K562 (cell line): ENCODE measurements around the gene SEPHS1. TPM values are rescaled to one million over a fixed set of nuclear protein-coding genes. Genes with fewer than 3 reads are reported as not detected.

Experiments
- ATAC-seq: fragments of 200-7000 bp; cut with Tn5 transposase; 3 replicates; pipeline ENCODE4 v1.9.1; 2020; ENCODE audit warnings: moderate library complexity
- BruUV-seq: library from RNA; stranded (reverse); fragments of 400-500 nt; replicated peaks from 2 replicates; lab custom pipeline; 2021; lab: Mats Ljungman, UMichigan
- CTCF ChIA-PET: fragments of 300-600 bp; formaldehyde crosslinking; extraction: SDS; loops from one replicate; lab custom pipeline; 2021; ENCODE audit warnings: low intra/inter-chr PET ratio; lab: Yijun Ruan, JAX
- POLR2A ChIA-PET: fragments of 300-600, 350-650 bp; sonication (Branson Sonifier 250); formaldehyde crosslinking; extraction: SDS; loops from one replicate; lab custom pipeline; 2021; ENCODE audit warnings: antibody characterized with exemption, inconsistent platforms; lab: Yijun Ruan, JAX
- DNase-seq, 4 experiments: peaks; one replicate each; pipeline versions ENCODE4 v3.0.0 to v3.0.0-alpha.2; 2011 to 2018; ENCODE audit warnings: low spot score in 3 of 4, mixed read lengths in 3 of 4; ENCODE audit errors: extremely low read depth in 1 of 4
- FAIRE-seq: peaks from 2 replicates; lab custom pipeline; 2011; peaks lifted over from hg19 to GRCh38; lab: Jason Lieb, UNC
- H2AFZ ChIP-seq: 2 replicates; pipeline ENCODE4 v1.6.0; 2011; ENCODE audit warnings: low read depth, low read length, control low read depth, inconsistent platforms
- H3K27ac ChIP-seq: fragments of 200-600 bp; 3 replicates; pipeline ENCODE4 v1.8.0; 2011; ENCODE audit warnings: low read depth, mild to moderate bottlenecking, control low read depth, inconsistent platforms, low read length, moderate library complexity, mixed read lengths; ENCODE audit errors: extremely low read depth
- H3K27me3 ChIP-seq, 2 experiments: fragments of 300-600 bp in 1 of 2; 2 replicates in 1 of 2; 3 replicates in 1 of 2; pipeline versions ENCODE4 v1.6.0 to v1.8.0; 2011; ENCODE audit warnings: inconsistent platforms in 2 of 2, low read length in 2 of 2, mild to moderate bottlenecking in 1 of 2, mixed read lengths in 1 of 2, moderate library complexity in 1 of 2; ENCODE audit not compliant: control insufficient read depth in 2 of 2, insufficient read depth in 2 of 2
- H3K36me3 ChIP-seq: fragments of 300-600 bp; 3 replicates; pipeline ENCODE4 v1.8.0; 2011; ENCODE audit warnings: mild to moderate bottlenecking, low read length, inconsistent platforms; ENCODE audit not compliant: control insufficient read depth, insufficient read depth
- H3K4me1 ChIP-seq, 2 experiments: fragments of 200-600 bp in 1 of 2; replicated peaks in 1 of 2; 2 replicates in 1 of 2; 3 replicates in 1 of 2; pipeline versions ENCODE4 v1.5.1 to v1.8.0; 2011; ENCODE audit warnings: inconsistent platforms in 2 of 2, low read length in 2 of 2, mild to moderate bottlenecking in 1 of 2, mixed read lengths in 1 of 2, moderate library complexity in 1 of 2; ENCODE audit not compliant: control insufficient read depth in 2 of 2, insufficient read depth in 2 of 2
- H3K4me2 ChIP-seq: 2 replicates; pipeline ENCODE4 v1.6.1; 2011; ENCODE audit warnings: low read length, control low read depth, inconsistent platforms, mixed read lengths; ENCODE audit not compliant: insufficient read depth
- H3K4me3 ChIP-seq: fragments of 200-600 bp; sonication (generic), shearing (Covaris generic); 2 replicates; pipeline ENCODE4 v1.5.1; 2016; ENCODE audit warnings: control low read depth, inconsistent platforms
- H3K79me2 ChIP-seq: fragments of 200-600 bp; 3 replicates; pipeline ENCODE4 v1.8.0; 2011; ENCODE audit warnings: low read length, inconsistent platforms; ENCODE audit not compliant: control insufficient read depth, insufficient read depth
- H3K9ac ChIP-seq, 2 experiments: 2 replicates each; pipeline versions ENCODE4 v1.6.0 to v1.6.1; 2011; ENCODE audit warnings: low read depth in 2 of 2, low read length in 2 of 2, control low read depth in 1 of 2, inconsistent platforms in 1 of 2, mild to moderate bottlenecking in 1 of 2, mixed read lengths in 1 of 2; ENCODE audit not compliant: insufficient read depth in 1 of 2
- H3K9me1 ChIP-seq: one replicate; pipeline ENCODE4 v1.6.0; 2011; ENCODE audit warnings: inconsistent platforms, mild to moderate bottlenecking, low read length, moderate library complexity; ENCODE audit not compliant: control insufficient read depth, insufficient read depth
- H3K9me3 ChIP-seq: replicated peaks from 2 replicates; pipeline ENCODE4 v1.5.1; 2011; ENCODE audit warnings: low read depth, low read length, inconsistent platforms; ENCODE audit not compliant: control insufficient read depth, insufficient read depth
- H4K20me1 ChIP-seq: replicated peaks from 2 replicates; pipeline ENCODE4 v1.6.1; 2011; ENCODE audit warnings: low read length, inconsistent platforms, mixed read lengths; ENCODE audit not compliant: control insufficient read depth, insufficient read depth
- ATF6 ChIP-seq: sonication (generic); formaldehyde crosslinking; IDR thresholded peaks from 2 replicates; pipeline ENCODE4 v1.4.0; 2020; ENCODE audit warnings: mild to moderate bottlenecking, missing genetic modification reagents
- CREM ChIP-seq: IDR thresholded peaks from 2 replicates; pipeline ENCODE4 v1.6.1; 2014; ENCODE audit warnings: antibody characterized with exemption, low read depth
- MBD1 ChIP-seq: fragments of 250-450 bp; sonication (Bioruptor Pico); IDR thresholded peaks from 2 replicates; pipeline ENCODE4 v1.8.0; 2022; ENCODE audit warnings: inconsistent platforms
- ZNF639 ChIP-seq, 2 experiments: fragments of 200-800 bp in 1 of 2; sonication (Bioruptor generic) in 1 of 2; sonication (generic) in 1 of 2; formaldehyde crosslinking in 1 of 2; IDR thresholded peaks in 1 of 2; conservative IDR thresholded peaks in 1 of 2; 2 replicates each; pipeline versions ENCODE4 v1.5.0 to v1.6.1; 2016 to 2020; ENCODE audit warnings: missing compliant biosample characterization in 1 of 2, missing genetic modification characterization in 1 of 2, missing genetic modification reagents in 1 of 2
- WGBS: fragments of 100-300 bp; shearing (Covaris generic); methylation state at CpG from one replicate; pipeline ENCODE4 v1.1.6; 2016; ENCODE audit warnings: low coverage, mixed read lengths; ENCODE audit not compliant: insufficient coverage; ENCODE audit errors: missing lambda C conversion rate; 5-methylcytosine and 5-hydroxymethylcytosine counted together
- in situ Hi-C: fragments of 300-500 bp; cut with MboI; formaldehyde crosslinking; loops from 4 replicates; pipeline ENCODE4 v1.15.0; 2018; ENCODE audit warnings: inconsistent platforms, mixed read lengths
- intact Hi-C: fragments of 100-400 bp; cut with micrococcal nuclease; formaldehyde crosslinking; loops from 2 replicates; pipeline ENCODE4 v1.14.2; 2022
- polyA plus RNA-seq, 8 experiments: library from polyadenylated mRNA; depleted of rRNA in 4 of 8; stranded (reverse) in 5 of 8; unstranded in 3 of 8; fragments of >200 nt; fragmentation: Nextera tagmentation in 2 of 8; fragmentation: Illumina TruSeq in 1 of 8; extraction: Ambion mirVana in 2 of 8; extraction: Trizol in 1 of 8; gene quantifications; 2 replicates each; pipeline versions ENCODE4 v1.2.1 to v1.2.3, GENCODE V29; 2011 to 2014; ENCODE audit warnings: inconsistent platforms in 1 of 8, missing spikeins in 1 of 8
- total RNA-seq, 7 experiments: library from RNA; depleted of rRNA in 6 of 7; stranded (reverse); fragments of >200 nt in 6 of 7; fragmentation: Illumina TruSeq in 2 of 7; extraction: Trizol in 2 of 7; gene quantifications; 2 replicates each; pipeline versions ENCODE4 v1.2.1 to v1.2.3, GENCODE V29; 2011 to 2021; ENCODE audit warnings: low replicate concordance in 1 of 7

The SEPHS1 gene
- total and polyA plus RNA-seq, 9 of the 15 experiments (the other 6 are each of a cell fraction or from before 2014, with no cell fraction given): 14.7 to 82.8 (median 41.8) TPM

- intact Hi-C loops: no loop called here
- Histone ChIP-seq H3K27me3 (no peaks in the 10 kb centered on the region), H3K4me2 (no peak overlapping the region), H3K9me3 (no peaks in the 10 kb centered on the region), H3K36me3 (peaks cover 75% of the 10 kb centered on the region; the same call in 2 of the 3 replicates), H3K9me1 (no peaks in the 10 kb centered on the region), H3K4me1 (no peaks in the 10 kb centered on the region), H3K27ac (no peak overlapping the region), H3K4me3 (no peak overlapping the region), H2AFZ (no peak overlapping the region), H3K79me2 (no peaks in the 10 kb centered on the region), H3K9ac (no peak overlapping the region), H4K20me1 (no peaks in the 10 kb centered on the region)
- no peak for ATAC-seq
- WGBS: 84% methylated on average over 10 of the region's 10 CpGs
- CTCF ChIA-PET: no interaction called here
- no TSS peak for BruUV-seq
- POLR2A ChIA-PET: interaction anchor here (0.8 to 1.3 kb wide), 2 partner anchors 23 to 28 kb away, joined by 3 read pairs; no protein-coding TSS in a partner anchor
- in situ Hi-C loops: no loop called here
- TF ChIP-seq ATF6 (CRISPR knock-in tag) (no peak), ZNF639 (CRISPR knock-in tag; conservative IDR thresholded peaks at IDR 0.05 in 1 of 2, IDR thresholded peaks at IDR 0.05 in 1 of 2) (no peak), CREM (no peak), MBD1 (CRISPR knock-in tag) (no peak)
- no peak for FAIRE-seq
- DNase-seq: no peak
Observed at GRCh38 chr10:13328613-13329012, 19.5 kb downstream of the SEPHS1 start.
